H4 (cell line): ENCODE results near the gene CCDC122. TPM values are rescaled to one million over a fixed set of nuclear protein-coding genes. Genes with fewer than 3 reads are reported as not detected.
"Not testable (repeated sequence)": the region's sequence is repeated elsewhere in the genome, so short reads cannot be mapped to it uniquely, and the experiment has no call there.

Experiments
- DNase-seq: peaks from one replicate; pipeline ENCODE4 v3.0.0-alpha.2; 2015; ENCODE audit warnings: low spot score
- total RNA-seq: library from RNA; depleted of rRNA; stranded (reverse); fragments of >200 nt; shearing (Covaris generic); gene quantifications from 2 replicates; pipeline ENCODE4 v1.2.3, GENCODE V29; 2014

Gene CCDC122
- total RNA-seq, 1 experiment from 2014 or later: 1.3 TPM

DNA sequence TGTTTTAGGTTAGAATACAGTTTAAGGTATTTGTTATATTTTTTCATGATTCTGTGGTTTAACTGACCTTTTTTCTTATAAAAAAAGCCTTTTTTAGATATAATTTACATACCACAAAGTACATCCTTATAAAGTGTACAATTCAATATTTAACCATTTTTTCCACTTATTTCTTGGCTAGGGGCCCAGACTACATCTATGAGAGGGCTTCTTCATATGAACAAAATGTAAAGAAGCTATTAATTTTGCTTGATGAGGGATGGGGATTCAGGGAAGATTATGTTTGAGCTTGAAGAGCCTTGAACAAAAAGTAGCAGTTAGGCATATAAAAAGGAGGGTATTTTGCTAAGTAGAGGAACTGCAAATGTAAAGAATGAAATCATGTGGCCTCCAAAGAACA, 2.2 kb downstream of the CCDC122 start:
- no peak for DNase-seq

DNA sequence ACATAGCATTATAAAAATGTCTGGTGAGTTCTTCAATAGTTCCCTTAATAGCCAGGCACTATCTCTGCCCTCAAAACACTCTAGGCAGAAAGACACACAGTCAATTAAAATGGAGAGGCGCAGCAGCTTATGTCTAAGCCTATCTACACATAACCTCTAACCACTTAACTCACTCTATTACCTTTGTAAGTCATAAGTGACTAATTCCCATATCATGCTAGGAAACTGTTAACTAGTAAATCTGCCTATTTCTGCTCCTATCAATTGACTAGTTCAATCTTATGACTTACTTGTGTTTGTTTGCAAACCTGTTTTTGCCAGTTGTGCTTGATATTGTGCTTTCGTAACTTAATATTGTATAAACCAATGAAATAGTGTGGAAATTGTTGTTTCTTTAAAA, 3.2 kb downstream of the CCDC122 start:
- DNase-seq: no peak

DNA sequence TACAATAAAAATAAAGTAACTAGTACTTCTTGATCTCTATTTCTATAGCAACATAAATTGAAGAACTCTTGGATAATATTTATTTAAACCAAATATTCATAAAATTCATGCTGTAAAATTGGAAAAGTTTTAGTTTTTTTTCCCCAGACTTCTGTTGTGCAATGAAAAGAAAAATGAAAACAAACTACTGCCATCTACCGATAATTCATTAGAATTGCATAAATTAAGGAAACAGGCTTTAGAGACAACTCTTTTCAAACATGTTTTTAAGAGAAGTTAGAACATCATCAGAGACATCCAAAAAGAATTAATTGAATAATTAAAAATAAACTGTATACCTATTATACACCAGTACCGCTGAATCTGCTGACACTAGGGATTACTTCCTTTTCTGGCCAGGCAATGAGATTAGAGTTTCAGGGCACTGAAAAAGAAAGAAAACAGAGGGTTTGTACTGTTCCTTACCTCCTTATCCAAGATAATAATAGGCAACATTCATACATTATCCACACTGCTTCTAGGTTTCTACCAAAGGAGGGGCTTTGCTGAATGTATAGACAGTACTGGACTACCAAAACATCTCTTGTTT, 4.9 kb downstream of the CCDC122 start:
- no peak for DNase-seq

DNA sequence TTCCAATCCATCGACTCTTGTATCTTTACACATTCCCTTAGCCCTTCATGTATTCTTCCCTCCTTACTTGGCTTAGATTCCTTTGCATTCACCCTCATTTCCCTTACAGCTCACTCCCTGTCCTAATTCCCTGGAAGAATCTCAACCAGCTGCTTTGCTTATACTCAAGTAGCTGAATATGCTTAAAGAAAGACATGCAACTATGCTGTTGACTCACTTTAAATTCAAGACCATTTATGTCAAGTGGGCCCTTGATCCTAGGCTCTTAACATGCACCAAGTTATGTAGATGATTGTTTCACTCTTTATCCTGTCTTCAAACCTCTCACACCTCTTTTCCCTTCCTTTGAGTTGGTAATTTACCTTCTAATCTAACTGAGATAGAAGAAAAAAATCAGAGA, 7.4 kb downstream of the CCDC122 start:
- DNase-seq: no peak

DNA sequence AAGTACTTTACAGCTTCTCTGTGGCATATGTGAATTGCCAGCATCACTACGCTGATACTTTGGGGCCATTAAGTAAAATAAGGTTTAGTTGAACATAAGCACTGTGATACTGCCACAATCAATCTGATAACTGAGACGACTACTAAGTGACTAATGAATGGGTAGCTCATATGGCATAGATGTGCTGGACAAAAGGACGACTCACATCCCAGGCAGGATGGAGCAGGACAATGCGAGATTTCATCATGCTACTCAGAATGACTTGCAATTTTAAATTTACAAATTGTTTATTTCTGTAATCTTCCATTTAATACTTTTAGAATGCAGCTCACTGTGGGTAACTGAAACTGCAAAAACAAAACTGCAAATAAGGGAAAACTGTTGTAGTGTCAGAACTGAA, 13.6 kb downstream of the CCDC122 start:
- peak; percentile 31 for DNase-seq

DNA sequence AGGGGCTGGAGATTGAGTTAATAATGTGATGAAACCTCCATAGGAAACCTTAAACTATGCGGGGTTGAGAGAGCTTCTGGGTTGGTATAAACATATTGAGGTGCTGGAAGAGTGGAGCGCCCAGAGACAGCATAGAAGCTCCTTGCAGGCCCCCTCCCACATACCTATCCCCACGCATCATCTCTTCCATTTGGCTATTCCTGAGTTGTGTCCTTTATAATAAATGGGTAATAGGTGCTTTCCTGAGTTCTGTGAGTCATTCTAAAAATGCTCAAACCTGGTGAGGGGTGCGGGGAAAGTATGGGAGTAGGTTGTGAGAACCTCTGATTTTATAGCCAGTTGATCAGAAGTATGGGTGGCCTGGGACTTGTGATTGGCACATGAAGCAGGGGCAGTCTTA, 14.6 kb downstream of the CCDC122 start:
- no peak for DNase-seq

DNA sequence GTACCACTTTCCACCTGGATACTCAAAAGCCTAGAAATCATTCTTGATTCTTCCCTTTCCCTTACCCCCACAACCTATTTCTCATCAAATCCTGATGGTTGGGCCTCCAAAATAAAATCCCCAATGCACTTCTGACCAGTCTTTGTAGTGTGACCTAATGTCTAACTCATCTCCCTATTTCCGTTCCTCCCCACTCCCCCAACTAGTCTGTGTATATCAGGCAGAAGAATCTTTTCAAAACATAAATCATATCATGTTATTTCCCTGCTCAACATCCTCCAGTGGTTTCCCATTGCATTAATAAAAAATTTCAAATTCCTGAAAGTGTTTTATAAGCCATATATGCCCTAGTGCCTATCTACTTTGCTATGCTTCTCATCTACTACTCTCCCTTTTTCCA, 17.7 kb downstream of the CCDC122 start:
- no peak for DNase-seq

DNA sequence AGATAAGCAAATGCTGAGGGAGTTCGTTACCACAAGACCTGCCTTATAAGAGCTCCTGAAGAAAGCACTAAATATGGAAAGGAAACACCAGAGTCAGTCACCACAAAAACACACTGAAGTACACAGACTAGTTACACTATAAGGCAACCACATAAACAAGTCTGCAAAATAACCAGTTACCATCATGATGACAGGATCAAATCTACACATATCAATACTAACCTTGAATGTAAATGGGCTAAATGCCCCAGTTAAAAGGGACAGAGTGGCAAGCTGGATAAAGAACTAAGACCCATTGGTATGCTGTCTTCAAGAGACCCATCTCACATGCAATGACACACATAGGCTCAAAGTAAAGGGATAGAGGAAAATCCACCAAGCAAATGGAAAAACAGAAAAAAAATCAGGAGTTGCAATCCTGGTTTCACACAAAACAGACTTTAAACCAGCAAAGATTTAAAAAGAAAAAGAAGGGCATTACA, 26.6 kb downstream of the CCDC122 start:
- DNase-seq: no peak

DNA sequence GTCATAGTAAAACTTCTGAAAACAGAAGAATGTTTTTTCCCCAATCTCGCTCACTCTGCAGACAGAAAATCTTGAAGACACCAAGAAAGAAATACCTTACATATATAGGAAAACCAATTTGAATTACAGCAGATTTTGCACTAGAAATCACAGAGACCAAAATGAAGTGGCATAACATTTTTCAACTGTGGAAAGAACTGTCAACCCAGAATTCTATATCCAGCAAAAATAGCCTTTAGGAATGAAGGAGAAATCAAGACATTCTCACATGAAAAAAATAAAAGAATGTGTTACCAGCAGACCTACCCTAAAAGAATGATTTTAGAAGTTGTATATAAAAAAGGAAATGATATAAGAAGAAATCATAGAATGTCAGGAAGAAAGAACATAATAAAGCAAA, 28.7 kb downstream of the CCDC122 start:
- no peak for DNase-seq

DNA sequence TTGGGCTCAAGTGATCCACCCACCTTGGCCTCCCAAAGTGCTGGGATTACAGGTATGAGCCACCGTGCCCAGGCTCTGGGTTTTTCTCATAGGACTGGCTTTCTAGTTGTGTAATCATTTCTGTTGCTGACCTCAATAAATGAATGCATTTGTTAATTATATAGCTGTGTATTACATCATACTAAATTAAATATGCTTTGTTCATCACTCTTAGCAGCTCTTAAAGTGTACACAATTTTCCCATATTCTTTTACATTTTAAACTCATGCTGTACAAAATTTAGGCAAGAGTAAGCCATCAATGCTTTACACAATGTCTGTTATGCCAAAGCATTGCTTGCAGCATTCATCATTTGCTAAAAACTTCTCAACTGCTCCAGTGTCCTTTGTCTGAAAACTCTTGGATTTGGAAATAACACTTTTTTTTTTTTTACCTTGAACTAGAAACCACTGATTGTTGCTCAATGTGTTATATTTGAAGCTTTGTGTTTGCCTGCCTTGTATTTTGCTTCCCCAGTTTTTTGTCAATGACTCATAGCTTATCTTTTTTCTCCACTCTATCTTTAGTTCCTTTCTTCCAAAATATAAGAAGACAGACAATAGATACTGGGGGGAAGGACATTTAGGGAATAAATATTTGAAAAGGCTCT, 31.4 kb downstream of the CCDC122 start:
- no peak for DNase-seq

DNA sequence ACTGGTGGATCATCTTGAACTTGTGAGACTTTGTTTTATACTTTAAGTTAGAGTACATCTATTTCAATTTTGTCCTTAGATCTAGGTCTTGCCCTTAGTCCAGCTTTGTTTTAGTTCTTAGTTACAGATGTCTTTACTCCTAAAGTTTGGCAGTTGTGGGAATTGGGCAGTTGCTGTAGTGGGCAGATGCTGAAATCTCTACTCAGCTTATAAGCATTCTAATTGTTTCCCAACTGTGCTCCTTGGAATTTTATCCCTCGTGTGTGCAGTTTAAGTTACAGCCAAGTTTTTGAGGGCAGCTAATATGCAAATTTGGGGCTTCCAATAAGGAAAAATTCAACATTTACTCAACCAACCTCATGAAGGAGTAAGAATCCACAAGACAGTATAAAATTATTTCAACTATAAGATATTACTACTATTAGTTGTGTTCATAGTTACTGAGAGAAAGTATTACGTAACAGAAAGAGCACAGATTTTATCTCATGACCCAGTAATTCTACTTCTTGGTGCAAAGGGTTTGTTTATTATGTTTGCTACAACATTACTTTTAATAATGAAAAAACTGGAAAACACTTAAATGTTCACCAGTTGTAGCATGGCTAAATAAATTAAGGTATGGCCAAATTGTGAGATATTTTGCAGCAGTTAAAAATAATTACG, 32.9 kb downstream of the CCDC122 start:
- DNase-seq: no peak

DNA sequence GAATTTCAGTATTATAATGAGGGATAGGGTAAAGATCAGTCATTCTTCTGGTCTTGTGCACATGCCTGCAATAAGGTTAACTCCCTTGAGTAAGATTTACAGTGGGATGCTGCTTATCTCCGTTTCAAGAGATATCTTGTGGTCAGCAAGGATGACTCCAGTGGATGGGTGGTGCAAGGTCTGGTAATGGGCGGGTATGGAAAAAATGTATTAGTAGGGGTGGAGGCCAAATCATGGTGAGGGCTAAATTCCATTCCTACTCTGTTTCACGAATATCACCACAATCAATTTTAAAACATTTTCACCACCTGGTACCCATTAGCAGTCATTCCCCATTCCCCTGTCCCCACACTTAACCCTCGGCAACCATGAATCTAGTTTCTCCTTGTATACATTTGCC, 40.6 kb downstream of the CCDC122 start:
- no peak for DNase-seq

DNA sequence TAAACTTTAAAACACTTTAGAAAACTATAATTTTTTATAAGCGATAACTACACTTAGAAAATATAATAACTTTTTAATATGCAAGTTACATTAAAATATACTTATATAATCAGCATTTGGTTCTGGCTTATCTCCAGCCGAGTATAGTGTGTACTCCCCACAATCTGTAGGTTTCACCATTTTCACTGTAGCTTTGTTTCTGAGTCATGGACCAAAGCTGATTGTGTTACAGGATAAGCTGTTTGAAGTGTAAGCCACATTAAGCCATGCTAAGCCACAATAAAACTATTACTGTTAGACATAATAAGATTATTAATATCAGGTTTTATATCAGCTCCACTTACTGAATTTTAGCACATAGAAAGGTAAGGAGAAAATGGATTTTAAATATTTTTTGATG, 43.8 kb downstream of the CCDC122 start:
- DNase-seq: no peak

DNA sequence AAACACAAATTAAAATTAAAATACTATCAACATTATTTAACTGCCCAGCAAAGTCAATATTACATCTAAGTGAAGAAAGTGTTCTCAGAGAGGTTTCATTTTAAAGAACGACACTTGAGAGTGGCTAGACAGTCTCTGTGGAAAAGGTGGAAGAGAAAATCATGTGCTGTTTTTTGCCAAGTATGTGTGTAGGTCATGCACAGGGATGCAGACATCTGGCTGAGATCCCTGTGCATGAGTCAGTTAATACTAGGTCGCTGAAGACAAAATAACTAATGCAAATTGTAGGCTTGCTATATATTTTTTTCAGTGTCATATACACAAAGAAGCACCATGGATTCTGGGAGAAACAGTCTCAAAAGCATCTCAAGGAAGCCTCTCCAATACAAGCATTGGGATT, 48.5 kb downstream of the CCDC122 start:
- DNase-seq: no peak

DNA sequence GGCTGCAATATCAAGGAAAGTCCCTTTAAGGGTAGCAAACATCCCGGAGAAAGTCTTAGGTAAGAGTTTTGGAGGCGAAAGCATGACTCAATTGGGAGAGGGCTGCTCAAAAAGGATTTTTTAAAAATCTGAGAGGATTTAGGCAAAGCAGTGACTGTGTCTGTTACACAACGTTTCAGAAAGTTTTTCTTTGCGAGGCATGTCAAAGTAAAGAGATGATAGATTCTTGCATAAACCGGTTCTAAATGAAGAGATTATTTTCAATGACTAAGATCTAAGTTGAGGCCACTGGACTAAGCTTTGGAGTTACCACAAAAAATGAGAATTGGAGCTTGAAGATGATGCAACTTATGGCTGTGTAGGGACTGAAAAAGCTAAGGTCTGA, 49.1 kb downstream of the CCDC122 start:
- no peak for DNase-seq

DNA sequence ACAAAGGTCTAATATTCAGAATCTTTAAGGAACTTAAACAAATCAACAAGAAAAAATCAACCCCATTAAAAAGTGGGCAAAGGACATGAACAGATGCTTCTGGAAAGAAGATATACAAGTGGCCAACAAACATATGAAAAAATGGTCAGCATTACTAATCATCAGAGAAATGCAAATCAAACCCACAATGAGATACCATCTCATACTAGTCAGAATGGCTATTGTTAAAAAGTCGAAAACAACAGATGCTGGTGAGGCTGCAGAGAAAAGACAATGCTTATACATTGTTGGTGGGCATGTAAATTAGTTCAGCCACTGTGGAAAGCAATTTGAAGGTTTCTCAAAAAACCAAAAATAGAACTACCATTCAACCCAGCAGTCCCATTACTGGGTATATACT, 54.9 kb downstream of the CCDC122 start:
- not testable (repeated sequence) for DNase-seq

DNA sequence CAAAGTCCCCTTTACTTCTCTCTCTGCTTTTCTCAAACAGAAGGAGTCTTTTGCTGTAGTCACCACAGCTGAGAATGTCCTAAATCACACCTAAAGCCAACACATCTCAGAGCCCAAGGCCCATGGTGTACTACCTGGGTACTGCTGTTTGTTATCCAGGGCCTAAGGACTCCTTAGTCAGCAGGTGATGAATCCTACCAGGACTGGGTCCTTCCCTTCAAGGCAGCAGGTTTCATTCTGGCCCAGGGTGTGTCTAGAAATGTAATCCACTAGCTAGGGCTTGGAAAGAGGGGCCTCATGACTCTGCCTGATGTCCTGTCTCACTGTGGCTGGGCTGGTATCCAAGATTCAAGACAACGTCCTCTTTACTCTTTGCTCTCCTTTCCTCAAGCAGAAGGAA, 56.6 kb downstream of the CCDC122 start:
- no peak for DNase-seq

DNA sequence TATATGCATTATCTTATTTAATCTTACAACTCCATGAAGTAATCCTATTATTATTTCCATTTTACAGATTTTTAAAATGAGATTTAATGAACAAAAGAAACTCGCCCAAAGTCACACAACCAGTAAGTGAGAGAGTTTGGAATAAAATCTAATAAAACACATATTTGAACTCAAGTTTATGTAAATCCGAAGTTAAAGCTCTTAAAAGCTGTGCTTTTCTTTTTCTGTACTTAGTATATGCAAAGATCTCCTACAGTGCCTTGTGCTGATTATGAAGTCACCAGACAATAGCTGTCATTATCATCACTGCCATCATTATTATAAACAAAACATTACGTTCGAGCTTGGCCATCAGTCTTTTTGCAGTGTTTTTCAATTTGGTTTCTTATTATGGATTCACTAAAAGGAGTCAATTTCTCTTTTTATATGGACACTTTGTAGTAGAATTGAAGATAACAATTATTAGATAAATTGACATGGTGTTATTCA, 63.1 kb downstream of the CCDC122 start:
- no peak for DNase-seq

DNA sequence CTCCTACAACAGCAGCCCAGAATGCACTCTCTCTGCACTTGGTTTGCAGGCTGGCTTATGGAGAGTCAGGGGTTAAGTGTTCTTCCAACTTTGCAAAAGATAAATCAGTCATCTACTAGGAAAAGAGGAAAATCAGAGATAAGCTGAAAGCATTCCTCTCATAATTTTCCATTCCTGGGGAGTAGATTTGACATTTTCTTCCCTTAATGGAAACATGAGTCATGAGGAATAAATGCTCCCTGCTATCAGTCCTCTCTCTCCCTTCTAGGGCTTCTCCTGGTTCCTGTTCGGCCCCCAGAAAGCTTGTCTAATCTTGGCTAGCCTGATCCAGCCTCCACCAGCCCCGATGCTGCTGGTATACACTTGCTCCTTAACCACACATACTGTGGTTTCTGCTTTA, 64.3 kb downstream of the CCDC122 start:
- DNase-seq: no peak

DNA sequence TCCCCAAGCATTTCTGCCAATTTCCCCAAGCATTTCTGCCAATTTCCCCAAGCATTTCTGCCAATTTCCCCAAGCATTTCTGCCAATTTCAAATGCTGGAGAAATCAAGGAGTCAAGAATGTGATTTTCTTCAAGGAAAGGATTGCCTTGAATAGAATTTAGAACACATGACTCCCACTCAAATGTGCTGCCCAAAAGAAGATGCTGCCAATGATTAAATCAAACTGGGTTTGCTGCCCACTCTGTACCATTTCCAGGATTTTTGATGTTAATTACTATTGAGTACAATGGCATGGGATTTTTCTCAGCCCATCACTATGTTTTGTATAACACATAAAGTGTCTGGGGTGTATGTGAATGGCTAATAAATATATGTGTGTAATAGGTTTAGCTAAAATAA, 70.9 kb downstream of the CCDC122 start:
- no peak for DNase-seq

DNA sequence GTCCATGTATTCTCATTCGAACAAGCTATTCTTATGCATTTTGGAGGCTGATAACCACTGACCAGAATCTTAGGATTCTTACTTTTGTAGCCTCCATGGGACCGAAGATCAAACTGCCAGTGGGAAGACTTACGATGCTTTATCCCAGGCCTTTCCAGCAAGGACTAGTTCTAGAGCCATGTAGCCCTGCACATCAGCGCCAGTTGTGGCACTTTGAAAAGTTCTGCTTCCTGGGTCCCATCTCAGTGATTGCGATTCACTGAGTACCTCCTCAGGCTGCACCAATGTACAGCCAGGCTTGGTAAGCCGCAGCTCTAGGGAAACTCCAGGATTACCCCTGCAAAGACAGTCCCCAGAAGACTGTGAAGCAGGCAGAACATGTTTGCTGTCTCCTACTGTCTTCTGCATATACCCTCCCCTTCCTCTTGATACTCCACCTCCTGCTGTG, 73.8 kb downstream of the CCDC122 start:
- DNase-seq: no peak

DNA sequence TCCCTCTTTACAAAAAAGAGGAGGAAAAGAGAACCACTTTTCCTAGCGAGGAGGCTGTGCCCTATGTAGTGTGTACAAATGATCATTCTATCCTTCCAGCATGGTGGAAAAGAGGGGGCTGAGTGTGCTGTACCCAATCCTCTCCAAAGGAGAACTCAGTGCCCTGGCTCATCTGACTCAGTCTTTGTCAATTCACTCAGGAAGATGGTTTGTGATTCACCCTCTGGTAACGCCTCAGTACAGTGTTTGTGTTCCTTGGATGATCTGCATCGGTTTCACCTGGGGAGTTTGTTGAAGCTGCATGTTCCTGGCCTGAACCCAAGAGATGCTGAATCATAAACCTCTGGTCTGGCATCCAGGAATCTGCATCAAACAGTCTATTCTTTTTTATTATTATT, 74.5 kb downstream of the CCDC122 start:
- peak; percentile 6 for DNase-seq

DNA sequence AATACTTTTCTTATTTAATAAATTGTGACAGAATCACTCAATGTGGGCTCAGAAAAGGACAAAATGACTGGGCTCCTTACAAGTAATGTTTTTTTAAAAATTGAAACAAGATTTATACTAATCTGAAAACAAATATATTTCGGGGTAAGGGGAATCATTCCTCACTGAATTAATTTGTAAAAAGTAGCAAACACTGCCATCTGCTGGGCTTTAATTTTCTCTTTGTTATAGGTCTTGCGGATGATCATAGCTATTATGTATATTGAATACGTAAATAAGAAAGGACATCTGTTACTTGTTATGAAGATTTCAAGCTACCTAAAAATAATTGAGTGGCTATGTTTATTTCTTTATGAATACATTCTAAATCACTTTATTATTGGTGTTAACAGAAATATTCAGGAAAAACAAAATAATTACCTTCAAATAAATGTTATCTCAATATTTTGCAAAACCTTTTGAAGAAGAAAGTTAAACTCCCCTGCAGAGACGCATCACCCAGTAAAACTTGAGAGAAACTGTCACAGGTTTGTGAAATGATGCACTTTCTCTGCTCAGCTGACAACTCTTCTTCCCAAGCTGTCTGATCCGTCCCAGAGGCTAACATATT, 75.0 kb downstream of the CCDC122 start:
- DNase-seq: peak; percentile 7
